CD4-positive, alpha-beta T cell treated with Interleukin-4 for 4 hours (primary cell): ENCODE results near the gene ITPR1.
"Not testable (repeated sequence)": the region's sequence is repeated elsewhere in the genome, so short reads cannot be mapped to it uniquely, and the experiment has no call there.

Experiments used
- DNase-seq: peaks from one replicate; pipeline ENCODE4 v3.0.0-alpha.2; 2020

ITPR1 gene

GRCh38 chr3:4749567-4750002, 256.4 kb downstream of the ITPR1 start:
- no peak for DNase-seq

GRCh38 chr3:4750306-4750968, 257.3 kb downstream of the ITPR1 start:
- DNase-seq = peak; percentile 21

- no peak for DNase-seq
These were observed 257.9 kb downstream of the ITPR1 start for GRCh38 chr3:4751029-4751501.

GRCh38 chr3:4751502-4752101, 258.5 kb downstream of the ITPR1 start:
- DNase-seq = no peak

- no peak for DNase-seq
These were observed 259.3 kb downstream of the ITPR1 start for GRCh38 chr3:4752201-4753072.

- DNase-seq = no peak
These were observed 260.0 kb downstream of the ITPR1 start for GRCh38 chr3:4753073-4753691.

- DNase-seq = no peak
These were observed 261.3 kb downstream of the ITPR1 start for GRCh38 chr3:4754180-4755086.

- no peak for DNase-seq
These were observed 262.4 kb downstream of the ITPR1 start for GRCh38 chr3:4755566-4755965.

- DNase-seq = no peak
These were observed 263.1 kb downstream of the ITPR1 start for GRCh38 chr3:4756057-4756775.

- no peak for DNase-seq
These were observed 263.9 kb downstream of the ITPR1 start for GRCh38 chr3:4756855-4757574.

GRCh38 chr3:4757575-4758248, 264.6 kb downstream of the ITPR1 start:
- DNase-seq = no peak

- DNase-seq = no peak
These were observed 265.2 kb downstream of the ITPR1 start for GRCh38 chr3:4758249-4758860.

GRCh38 chr3:4758957-4759656, 266.0 kb downstream of the ITPR1 start:
- DNase-seq = no peak

- no peak for DNase-seq
These were observed 266.7 kb downstream of the ITPR1 start for GRCh38 chr3:4759689-4760312.

GRCh38 chr3:4761759-4762158, 268.6 kb downstream of the ITPR1 start:
- DNase-seq = no peak

- DNase-seq = not testable (repeated sequence)
These were observed 269.5 kb downstream of the ITPR1 start for GRCh38 chr3:4762481-4763230.

- DNase-seq = no peak
These were observed 270.6 kb downstream of the ITPR1 start for GRCh38 chr3:4763604-4764247.
